Upper lobe of right lung (tissue), 1 donor: ENCODE data around the gene ITPRIP. TPM values are rescaled to one million over a fixed set of nuclear protein-coding genes. Genes with fewer than 3 reads are reported as not detected.

ENCODE experiments used
- ATAC-seq: fragments of 200-7000 bp; cut with Tn5 transposase; one replicate; pipeline ENCODE4 v1.9.1; 2020; ENCODE audit warnings: mild to moderate bottlenecking, moderate library complexity
- DNase-seq: peaks from one replicate; pipeline ENCODE4 v3.0.0-alpha.2; 2020
- H3K27ac ChIP-seq: fragments of 200-600 bp; one replicate; pipeline ENCODE4 v1.8.0; 2022
- H3K27me3 ChIP-seq: fragments of 200-600 bp; one replicate; pipeline ENCODE4 v1.8.0; 2022; ENCODE audit warnings: mild to moderate bottlenecking
- H3K36me3 ChIP-seq: fragments of 200-600 bp; one replicate; pipeline ENCODE4 v1.8.0; 2022
- H3K4me1 ChIP-seq: fragments of 200-600 bp; one replicate; pipeline ENCODE4 v1.8.0; 2022
- H3K4me3 ChIP-seq: fragments of 200-600 bp; one replicate; pipeline ENCODE4 v1.8.0; 2022; ENCODE audit warnings: mild to moderate bottlenecking
- H3K9me3 ChIP-seq: fragments of 200-600 bp; one replicate; pipeline ENCODE4 v1.8.0; 2022
- CTCF ChIP-seq: fragments of 200-600 bp; IDR thresholded peaks from one replicate; pipeline ENCODE4 v1.8.0; 2022; ENCODE audit warnings: antibody characterized with exemption
- intact Hi-C: fragments of 100-400 bp; cut with DNase I; formaldehyde crosslinking; loops from one replicate; pipeline ENCODE4 v1.11.0; 2022
- total RNA-seq: library from RNA; stranded (reverse); fragmentation: NEBNext Ultra II Directional; extraction: Animal tissue kit (Norgen Biotek cat#: 25700); gene quantifications from one replicate; pipeline ENCODE4 v1.2.1, GENCODE V29; 2021
- donor health status: DM: no; HTN: yes; CAD: no; lungs with severe emphysema.

The ITPRIP gene
- total RNA-seq, 1 donor from 2014 or later = 34.4 TPM

DNA sequence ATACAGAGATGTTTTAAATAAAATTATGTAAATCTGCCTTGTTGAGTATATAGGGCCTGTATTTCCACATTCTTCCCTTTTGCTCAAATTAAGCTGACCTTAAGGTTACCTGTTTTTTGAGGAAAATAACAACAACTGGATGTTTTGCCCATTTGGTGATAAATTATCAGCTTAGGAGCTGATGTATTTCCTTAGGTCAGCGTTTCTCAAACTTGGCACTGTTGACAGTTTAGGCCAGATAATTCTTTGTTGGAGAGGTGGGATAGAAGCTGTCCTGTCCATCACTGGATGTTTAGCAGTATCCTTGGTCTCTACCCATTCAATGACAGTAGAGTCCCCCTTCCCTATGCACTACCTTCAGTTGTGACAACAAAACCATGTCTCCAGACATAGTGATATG is 62.1 kb downstream of the ITPRIP start:
- H3K27ac ChIP-seq = no peak overlapping the region
- no peaks in the 10 kb centered on the region for H3K9me3 ChIP-seq
- no peak for TF ChIP-seq CTCF
- H3K27me3 ChIP-seq = no peaks in the 10 kb centered on the region
- H3K4me3 ChIP-seq = no peak overlapping the region
- no peaks in the 10 kb centered on the region for H3K36me3 ChIP-seq
- ATAC-seq (no peak), DNase-seq (no peak)
- no peaks in the 10 kb centered on the region for H3K4me1 ChIP-seq
- intact Hi-C loops = no loop called here

DNA sequence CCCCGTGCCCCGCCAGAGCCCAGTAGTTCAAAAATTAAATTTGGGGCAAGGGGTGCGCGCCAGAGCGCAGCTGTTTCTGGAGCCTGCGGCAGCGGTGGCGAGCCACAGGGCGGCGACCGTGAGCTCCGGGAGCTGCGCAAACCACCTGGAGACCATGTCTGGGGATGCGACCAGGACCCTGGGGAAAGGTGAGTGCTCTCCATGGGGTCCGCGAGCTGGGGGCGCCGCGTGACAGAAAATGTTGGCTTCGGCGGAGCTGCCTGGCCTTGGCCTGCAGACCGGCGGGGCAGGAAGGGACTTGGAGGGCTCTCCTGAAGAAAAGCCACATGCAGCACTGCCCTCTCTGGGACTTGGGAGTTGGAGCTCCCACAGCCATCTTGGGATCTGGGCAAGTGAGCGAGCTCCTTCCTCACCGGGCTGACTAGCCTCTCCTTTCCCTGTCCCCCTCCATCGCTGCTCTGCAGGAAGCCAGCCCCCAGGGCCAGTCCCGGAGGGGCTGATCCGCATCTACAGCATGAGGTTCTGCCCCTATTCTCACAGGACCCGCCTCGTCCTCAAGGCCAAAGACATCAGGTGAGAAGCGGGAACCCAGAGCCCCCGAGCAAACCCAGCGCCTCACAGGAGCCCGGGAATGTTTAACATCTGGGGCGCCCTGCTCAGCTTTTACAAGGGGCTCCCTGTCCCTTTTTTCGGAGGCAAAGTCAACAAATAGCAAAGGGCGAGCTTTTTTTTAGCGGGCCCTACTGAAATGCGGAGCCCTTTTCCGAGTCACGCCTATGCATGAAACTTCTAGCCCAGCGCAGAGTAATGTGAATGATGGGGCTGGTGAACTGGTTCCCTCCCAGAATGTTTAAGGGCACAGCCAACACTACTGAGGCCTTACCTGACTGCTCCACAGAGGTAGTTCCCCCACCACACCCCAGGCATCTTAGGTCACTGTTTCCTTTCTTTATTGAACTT is 63.2 kb downstream of the ITPRIP start:
- Histone ChIP-seq H3K36me3 (no peaks in the 10 kb centered on the region), H3K4me1 (no peaks in the 10 kb centered on the region), H3K9me3 (no peaks in the 10 kb centered on the region), H3K4me3 (peak overlapping the region; percentile 43), H3K27me3 (no peaks in the 10 kb centered on the region), H3K27ac (no peak overlapping the region)
- peak; percentile 82 for TF ChIP-seq CTCF
- peak; percentile 84 for DNase-seq
- peak; percentile 96 for ATAC-seq
- intact Hi-C loops = no loop called here

- ATAC-seq (no peak), DNase-seq (no peak)
- H3K36me3 ChIP-seq = no peaks in the 10 kb centered on the region
- TF ChIP-seq CTCF = no peak
- no peaks in the 10 kb centered on the region for H3K9me3 ChIP-seq
- no peak overlapping the region for H3K27ac ChIP-seq
- intact Hi-C loops = no loop called here
- peaks cover 3% of the 10 kb centered on the region for H3K4me1 ChIP-seq
- H3K27me3 ChIP-seq = no peaks in the 10 kb centered on the region
- no peak overlapping the region for H3K4me3 ChIP-seq
Measured at GRCh38 chr10:104273899-104274575, 64.2 kb downstream of the ITPRIP start.

DNA sequence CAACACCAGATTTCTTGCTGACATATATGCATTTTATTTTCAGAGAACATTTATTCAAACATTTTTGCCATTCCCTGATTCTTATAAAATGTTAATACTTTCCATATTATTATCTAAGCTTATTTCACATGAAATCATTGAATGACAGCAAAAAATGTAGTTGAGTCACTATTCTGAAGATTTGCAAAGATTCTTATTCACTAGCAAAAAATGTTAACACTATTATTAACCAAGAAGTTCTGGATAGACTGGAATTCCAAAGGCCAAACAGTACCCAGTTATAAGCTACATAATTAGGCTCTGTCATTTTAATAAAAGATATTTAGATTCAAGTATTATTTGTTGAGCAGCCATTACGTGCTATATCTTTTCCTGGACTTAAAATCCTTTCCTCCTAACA is 65.0 kb downstream of the ITPRIP start:
- ATAC-seq (no peak), DNase-seq (no peak)
- Histone ChIP-seq H3K4me1 (peaks cover 3% of the 10 kb centered on the region), H3K4me3 (no peak overlapping the region), H3K36me3 (peaks cover 1% of the 10 kb centered on the region), H3K27ac (no peak overlapping the region), H3K27me3 (no peaks in the 10 kb centered on the region), H3K9me3 (no peaks in the 10 kb centered on the region)
- intact Hi-C loops = no loop called here
- TF ChIP-seq CTCF = no peak

GRCh38 chr10:104268713-104269645 is 69.3 kb downstream of the ITPRIP start, which contains the start of gene GSTO2:
TSS of gene GSTO2 (plus strand) at chr10:104269184. CDS start at chr10:104274916, 5,732 bp downstream.
- no peak for TF ChIP-seq CTCF
- ATAC-seq = peak; percentile 100
- H3K4me3 ChIP-seq = peak within 1 kb of the TSS; percentile 89
- H3K27me3 ChIP-seq = no peaks in the 10 kb centered on the region
- peaks cover 8% of the 10 kb centered on the region for H3K4me1 ChIP-seq
- H3K36me3 ChIP-seq = peaks cover 44% of the 10 kb centered on the region
- no peaks in the 10 kb centered on the region for H3K9me3 ChIP-seq
- intact Hi-C loops = no loop called here
- peak within 1 kb of the TSS; percentile 89 for H3K27ac ChIP-seq
- DNase-seq = peak; percentile 100
